ENCODE data around the gene WDR91.
"Not testable (repeated sequence)": the region's sequence is repeated elsewhere in the genome, so short reads cannot be mapped to it uniquely, and the experiment has no call there.

WDR91 gene

DNA sequence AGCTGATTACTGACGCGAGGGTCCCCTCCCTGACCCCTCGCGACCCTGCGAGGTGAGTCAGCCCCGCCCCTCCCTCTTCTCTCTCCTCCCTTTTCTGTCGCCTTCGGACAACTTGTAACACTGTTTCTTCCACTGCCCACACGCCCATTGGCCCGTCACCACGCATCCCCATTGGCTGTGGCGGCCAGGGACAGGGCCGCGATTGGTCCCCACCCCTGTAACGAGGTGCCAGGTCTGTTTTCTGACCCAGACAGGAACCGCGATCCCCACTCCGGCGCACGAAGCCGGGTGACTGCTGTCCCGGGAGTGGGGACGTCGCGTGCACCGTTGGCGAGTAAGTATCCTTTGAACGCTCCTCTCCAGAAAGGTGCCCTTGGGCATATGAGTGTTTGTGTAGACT is 22.2 kb upstream of the WDR91 start, which contains the start of gene STRA8:
STRA8 (plus strand) TSS at position 269 of the 400 bp plus-strand sequence. CDS start 6,687 bp downstream, outside the sequence.
- no peak for DNase-seq

- DNase-seq = no peak
Observed at GRCh38 chr7:135232720-135233119, 21.4 kb upstream of the WDR91 start.

- no peak for DNase-seq
Observed at GRCh38 chr7:135232087-135232486, 20.8 kb upstream of the WDR91 start.

GRCh38 chr7:135231686-135232085 is 20.4 kb upstream of the WDR91 start:
- no peak for DNase-seq

DNA sequence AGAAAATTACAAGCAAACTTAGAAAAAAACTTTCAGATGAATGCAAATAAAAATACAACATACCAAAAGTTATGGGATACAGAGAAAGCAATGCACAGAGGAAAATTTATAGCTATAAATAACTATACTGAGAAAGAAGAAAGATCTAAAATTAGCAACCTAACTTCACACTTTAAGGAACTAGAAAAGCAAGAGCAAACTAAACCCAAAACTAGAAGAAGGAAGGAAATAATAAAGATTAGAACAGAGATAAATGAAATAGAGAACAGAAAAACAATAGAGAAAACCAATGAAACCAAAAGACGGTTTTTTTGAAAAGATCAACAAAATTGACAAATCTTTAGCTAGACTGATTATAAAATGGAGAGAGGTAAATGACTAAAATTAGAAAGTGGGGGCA is 12.7 kb upstream of the WDR91 start:
- DNase-seq = no peak

DNA sequence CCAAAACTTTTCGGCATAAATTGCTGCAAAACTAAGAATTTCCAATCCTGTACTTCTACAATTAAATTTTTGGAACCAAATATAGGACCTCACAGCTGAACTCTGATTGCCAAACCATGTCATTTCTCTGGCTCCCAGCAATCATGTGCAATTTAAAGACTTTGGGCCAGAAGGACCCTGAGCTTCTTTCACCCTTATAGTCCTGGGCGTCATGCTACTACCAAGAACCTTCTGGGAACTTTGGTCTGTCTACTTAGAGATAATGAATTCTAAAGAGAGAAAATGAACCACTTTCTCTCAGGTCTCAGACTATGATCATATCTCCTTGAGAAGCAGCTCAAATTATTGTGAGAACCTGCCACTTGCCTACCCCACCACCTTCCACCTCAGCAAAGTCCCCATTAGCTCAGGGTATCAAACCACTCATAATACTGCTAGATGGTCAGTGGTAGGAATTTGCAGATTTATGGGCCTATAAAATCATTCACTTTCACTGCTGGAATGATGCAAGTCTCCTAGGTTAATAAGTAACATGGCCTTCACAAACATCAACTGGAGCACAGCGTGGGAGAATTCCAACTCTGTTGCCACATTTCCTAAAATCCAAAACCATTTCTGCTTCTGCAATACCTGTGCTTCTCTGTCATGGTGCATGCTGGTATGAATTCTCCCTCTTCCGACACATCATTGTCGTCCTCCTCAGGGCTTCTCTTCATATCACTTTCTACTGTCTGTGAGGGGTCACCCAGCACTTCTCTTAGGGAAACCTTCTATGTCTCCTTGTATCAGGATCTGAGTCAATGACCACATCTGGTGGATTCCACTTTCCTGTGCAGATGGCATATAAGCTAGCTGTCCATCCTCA is 6.6 kb upstream of the WDR91 start:
- no peak for DNase-seq

DNA sequence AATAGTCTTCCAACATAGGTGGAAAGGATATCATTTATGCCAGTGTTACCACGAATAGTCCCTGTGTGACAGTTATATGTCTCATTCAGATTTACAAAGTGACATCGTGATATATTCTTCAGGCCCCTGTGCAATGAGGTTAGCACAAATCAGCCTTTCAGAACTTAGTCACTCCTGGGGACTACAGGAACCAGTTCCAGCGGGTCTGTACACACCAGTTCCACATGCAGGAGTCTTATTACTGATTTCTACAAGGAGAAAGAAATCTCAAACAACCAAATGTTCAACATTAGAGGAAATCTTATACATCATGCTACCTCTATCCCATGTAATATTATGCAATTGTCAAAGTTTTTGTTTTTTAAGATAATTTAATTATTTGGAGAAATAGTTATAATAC is 4.4 kb upstream of the WDR91 start:
- DNase-seq = no peak

DNA sequence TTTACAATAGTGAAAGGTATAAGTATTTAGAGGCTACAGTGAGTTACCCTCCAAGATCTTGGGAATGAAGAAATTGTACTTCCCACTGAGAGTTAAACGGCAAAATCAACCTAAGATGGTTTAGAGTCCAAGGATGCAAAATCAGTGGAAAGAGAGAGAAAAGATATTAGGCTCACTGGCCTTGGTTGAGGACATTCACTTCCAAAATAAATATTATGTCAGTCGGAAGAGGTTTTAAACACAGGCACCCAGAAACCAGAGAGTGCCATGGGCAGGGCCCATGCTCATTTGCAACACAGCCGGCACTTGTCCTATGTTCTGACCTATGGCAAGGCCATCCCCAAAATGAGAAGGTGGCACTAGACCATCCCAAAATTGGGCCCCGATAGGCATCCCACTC is 3.9 kb upstream of the WDR91 start:
- DNase-seq = no peak

DNA sequence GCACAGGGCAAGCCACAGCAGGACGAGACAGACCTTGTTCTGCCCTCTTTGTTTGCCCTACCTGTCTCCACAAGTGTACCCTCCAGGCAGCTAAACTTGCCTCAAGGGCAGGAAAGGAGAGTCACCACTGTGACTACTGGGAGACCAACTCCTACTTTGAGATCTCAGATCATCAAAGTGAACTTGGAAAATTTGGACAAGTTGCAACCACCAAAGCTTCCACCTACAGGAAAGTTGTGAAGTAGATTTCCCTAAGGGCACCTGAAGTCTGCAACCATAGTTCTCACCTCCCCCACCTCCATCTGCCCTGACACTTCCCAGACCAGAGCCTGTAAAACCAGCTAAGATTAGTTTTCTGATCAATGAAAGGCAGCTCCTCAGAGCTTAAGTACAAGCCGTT is 2.5 kb upstream of the WDR91 start:
- DNase-seq = no peak

DNA sequence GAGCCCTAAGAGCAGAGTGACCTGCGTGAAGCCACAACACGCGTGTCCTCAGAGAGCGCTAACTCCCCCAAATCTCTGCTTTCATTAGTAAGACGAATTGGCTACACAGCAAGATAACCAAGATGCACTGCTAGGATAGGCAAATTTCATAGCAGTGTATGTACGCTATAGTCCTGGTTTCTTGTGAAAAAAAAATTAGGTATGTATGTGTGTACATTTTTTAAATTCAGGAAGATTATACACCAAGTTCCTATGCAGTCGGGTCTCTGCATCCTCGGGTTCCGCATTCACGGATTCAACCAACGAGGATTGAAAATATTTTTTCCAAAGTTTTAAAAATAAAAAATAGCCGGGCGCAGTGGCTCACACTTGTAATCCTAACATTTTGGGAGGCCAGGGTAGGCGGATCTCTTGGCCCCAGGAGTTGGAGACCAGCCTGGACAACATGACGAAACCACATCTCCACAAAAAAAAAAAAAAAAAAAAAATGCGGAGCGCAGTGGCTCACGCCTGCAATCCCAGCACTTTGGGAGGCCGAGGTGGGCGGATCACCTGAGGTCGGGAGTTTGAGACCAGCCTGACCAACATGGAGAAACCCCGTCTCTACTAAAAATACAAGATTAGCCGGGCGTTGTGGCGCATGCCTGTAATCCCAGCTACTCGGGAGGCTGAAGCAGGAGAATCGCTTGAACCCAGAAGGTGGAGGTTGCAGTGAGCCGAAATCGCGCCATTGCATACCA is 790 bp upstream of the WDR91 start:
- not testable (repeated sequence) for DNase-seq

- DNase-seq = no peak
Observed at GRCh38 chr7:135210888-135211178, 493 bp downstream of the WDR91 start.

DNA sequence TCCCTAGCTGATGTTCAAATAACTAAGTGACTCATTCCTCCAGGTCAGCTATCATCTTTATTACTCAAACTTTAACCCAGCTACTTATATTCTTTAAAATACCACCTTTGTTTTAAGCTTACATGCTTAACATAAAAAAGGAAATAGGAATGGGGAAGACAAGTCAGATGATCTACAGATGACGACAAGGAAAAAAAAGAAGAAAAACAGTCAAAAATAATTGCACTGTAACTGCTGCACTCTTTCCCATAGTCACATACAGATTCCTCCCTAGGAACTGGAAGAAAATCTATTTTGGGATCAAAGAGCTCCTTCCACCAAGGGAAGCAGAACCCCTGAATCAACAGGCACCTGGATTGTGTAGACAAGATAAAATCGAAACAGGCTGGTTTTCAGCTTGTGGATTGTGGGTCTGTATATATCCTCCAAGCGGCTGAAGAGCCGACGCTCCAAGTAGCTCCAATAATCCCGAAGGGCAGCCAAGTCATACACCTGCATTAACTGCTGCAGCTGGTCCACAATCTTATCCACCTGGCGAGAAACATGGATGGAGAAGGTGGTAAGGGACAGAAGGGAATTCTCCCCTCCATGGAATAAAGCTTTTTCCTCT is 2.0 kb downstream of the WDR91 start:
- DNase-seq = no peak

DNA sequence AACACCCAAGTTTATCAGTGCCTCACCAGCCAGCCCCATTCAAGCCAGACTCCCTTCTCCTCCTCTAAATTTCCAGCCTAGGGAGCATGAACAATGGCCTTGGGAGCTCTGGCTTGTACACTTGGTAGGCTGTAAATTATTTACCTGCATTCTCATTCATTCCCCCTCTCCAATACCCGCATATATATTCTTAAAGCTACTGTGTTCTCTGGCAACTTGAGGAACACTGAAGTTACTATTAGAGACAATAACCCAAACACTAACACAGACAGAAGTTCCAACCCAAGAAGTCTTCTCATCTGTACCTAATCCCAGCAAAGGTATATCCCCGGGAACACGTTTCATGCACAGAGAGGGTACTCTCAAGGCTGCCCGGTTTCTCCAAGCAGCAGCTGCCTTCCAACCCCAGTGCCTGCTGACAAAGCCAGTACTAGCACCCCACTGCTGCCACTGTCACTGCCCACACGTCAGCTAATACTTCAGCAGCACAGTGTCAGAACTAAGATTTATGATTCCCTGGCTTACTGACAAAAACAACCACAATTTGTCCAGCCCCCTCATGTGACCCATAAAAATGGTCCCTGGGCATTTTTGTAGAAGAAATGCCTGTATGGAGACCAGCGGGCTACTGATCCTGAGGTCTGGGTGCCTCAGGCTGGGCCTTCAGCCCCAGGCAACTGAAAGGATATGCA is 3.1 kb downstream of the WDR91 start:
- no peak for DNase-seq

DNA sequence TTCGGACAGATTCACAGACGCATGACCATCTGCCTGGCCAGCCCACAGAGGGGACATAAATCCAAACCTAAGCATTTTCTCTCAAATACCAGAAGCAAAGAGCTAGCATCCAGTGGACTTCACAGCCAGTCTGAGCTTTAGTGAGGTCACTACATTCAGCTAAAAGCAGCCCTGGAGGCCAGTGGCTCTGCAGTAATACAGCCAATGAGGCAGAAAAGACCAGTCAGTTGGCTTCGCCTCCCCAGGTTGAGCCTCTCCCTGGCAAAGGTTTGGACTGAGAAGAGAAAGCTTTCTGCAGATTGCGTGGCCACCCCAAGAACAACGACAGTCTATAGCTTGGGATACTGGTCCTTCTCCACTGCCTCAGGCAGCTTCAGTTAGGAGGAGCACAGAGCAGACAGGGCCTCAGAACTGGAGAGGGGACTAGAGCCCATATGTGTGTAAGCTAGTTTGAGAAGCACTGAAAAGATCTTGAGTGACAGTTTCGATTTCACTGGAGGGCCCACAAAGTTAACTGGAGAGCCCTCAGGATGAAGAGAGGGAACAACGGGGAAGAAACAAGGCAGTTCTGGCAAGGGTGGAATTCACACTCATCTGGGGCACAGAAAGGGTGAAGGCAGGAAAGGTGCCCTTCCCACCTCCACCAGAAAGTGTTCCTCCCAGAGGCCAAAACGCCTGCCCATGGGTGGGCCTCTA is 3.8 kb downstream of the WDR91 start:
- DNase-seq = no peak

GRCh38 chr7:135206941-135207391 is 4.4 kb downstream of the WDR91 start:
- DNase-seq = no peak

- DNase-seq = no peak
Observed at GRCh38 chr7:135205850-135206249, 5.5 kb downstream of the WDR91 start.

- DNase-seq = no peak
Observed at GRCh38 chr7:135204876-135205275, 6.5 kb downstream of the WDR91 start.

DNA sequence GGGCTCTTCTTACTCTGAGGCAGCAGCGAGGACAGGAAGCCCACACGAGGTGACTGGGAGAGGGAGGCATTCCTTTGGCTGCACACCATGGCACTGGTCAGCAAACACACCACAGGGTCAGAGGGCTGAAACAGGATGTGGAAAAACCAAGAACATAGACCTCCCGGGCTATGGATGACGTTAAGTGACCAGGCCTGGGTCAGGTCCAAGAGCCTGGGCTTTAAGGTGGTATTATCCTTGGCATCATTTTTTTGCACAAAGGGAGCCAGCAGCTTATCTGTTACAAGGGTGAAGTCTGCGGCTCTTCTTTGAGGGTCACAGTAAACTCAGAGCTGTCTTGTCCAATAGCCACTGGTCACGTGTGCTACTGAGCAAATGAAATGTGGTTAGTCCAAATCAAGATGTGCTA is 7.0 kb downstream of the WDR91 start:
- DNase-seq = no peak

GRCh38 chr7:135201350-135201749 is 10.0 kb downstream of the WDR91 start:
- DNase-seq = no peak

GRCh38 chr7:135200821-135201331 is 10.4 kb downstream of the WDR91 start:
- DNase-seq = no peak

- DNase-seq = no peak
Observed at GRCh38 chr7:135199439-135199838, 11.9 kb downstream of the WDR91 start.

DNA sequence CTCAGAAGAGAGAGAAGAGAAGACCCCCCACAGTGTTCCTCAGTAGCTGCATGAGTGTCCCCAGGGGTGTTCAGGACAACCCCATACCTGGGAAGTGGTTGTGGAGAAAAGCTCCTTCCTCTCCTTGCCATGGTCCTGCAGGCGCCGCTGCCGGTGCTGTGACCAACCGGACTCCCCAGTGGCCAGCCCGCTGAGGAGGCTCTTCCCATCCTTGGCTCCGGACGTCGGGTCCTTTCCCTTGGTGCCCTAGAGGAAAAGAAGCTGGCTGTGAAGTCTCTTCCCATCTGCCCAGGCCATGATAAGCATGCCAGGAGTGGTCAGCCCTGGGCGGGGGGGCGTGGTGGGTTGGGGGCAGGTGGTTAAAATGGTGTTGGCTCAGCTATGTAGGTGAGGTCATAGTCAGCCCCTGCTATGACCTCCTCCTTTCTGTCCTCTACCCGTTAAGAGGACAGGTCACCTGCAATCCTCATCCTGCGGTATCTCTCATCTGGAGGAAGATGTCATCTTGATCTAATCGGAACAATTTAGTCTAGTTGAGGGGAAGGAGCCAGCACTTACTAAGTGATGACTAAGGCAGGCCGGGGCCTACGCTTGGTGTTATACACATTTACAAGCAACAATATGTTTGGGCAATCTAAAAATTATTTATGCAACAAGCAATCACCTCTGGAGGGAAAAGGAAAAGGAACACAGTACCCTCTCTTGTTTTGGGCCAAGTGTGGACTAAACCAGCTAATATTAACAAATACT is 13.2 kb downstream of the WDR91 start:
- no peak for DNase-seq

All from activated effector memory CD4-positive, alpha-beta T cell treated with Interleukin-2 at 50 U/mL for 16 hours (primary cell).